GM19351 (cell line): ENCODE results near the gene FLAD1.

Experiments
- ATAC-seq: cut with Tn5 transposase; IDR thresholded peaks from one replicate; pipeline ENCODE4 v1.9.1; 2021; ENCODE audit warnings: mild to moderate bottlenecking, moderate library complexity; ENCODE audit not compliant: unreplicated experiment

The FLAD1 gene

DNA sequence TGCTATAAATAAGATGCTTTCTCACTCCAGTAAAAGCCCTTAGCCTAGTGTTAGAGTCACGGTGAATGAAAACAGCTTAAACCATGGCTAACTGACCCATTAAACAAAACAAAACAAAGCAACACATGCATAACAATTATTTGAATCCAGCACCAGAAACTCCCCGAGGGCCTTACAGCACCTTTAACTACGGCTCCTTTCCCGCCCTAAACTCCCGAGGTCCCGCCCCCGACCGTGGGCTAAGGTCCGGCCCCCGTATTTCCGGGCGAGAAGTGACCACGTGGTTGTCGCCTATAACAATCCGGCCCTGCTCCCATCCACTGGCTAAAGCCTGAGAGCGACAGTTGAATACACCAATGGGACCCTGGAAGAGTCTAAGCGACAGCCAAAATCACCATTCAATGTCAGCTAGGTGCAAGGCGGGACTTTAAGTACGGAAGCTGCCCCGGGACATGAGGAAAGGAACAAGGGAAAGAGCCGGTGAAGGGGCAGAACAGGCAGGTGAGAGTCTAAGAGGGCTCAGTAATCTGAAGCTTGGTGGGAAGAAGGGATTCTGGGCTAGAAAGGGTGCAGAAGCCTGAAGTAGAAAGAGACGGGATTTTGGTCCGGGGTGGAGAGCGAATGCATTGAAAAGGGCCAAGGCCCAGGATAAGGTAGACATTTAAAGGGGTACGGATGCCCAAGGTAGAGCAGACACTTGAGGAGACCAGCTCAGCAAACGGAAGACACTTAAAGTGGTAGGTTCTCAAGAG is at the start of gene FLAD1:
TSS of gene FLAD1 (plus strand) at position 448 of the 752 bp plus-strand sequence. CDS start 351 bp downstream, outside the sequence.
- ATAC-seq = peak; percentile 99

DNA sequence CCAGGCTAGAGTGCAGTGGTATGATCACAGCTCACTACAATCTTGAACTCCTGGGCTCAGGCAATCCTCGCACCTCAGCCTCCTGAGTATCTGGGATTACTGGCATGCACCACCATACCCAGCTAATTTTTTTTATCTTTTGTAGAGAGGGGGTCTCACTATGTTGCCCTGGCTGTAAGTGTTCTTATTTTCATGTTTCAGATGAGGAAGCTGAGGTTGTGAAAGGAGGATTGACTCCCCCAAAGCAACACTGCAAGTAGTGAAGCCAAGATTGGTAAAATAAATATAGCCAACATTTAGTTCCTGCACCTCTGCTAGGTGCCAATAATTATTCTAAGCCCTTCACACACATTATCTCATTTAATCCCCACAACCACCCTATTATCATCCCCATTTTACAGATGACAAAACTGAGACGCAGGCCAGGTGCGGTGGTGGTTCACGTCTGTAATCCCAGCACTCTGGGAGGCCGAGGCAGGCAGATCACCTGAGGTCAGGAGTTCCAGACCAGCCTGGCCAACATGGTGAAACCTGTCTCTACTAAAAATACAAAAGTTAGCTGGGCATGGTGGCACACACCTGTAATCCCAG is 48.7 kb upstream of the FLAD1 start:
- no peak for ATAC-seq

DNA sequence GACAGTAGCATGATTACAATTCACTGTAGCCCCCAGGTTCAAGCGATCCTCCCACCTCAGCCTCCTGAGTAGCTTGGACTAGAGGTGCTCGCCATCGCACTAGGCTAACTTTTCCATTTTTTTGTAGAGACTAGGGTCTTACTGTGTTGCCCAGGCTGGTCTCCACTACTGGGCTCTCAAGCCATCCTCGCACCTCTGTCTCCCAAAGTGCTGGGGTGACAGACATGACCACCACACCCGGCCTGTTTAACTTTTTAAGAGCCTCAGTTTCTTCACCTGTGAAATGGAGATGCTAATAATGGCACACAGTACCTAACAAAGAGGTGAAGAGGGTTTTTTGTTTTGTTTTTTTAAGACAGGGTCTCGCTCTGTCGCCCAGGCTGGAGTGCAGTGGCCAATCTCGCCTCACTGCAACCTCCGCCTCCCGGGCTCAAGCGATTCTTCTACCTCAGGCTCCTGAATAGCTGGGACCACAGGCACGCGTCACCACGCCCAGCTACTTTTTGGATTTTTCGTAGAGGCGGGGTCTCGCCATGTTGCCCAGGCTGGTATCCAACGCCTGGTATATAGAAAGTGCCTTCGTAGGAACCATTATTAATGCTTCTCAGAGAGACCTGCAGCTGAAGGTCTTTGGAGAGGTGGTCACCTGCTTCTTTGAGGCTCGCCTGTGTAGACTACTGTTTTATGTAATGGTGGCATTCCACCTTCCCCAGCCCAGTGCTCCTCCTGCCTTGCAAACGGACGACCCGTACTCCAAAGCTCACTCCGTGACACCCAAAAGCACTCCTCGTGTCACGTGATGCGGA is 47.2 kb upstream of the FLAD1 start:
- no peak for ATAC-seq

DNA sequence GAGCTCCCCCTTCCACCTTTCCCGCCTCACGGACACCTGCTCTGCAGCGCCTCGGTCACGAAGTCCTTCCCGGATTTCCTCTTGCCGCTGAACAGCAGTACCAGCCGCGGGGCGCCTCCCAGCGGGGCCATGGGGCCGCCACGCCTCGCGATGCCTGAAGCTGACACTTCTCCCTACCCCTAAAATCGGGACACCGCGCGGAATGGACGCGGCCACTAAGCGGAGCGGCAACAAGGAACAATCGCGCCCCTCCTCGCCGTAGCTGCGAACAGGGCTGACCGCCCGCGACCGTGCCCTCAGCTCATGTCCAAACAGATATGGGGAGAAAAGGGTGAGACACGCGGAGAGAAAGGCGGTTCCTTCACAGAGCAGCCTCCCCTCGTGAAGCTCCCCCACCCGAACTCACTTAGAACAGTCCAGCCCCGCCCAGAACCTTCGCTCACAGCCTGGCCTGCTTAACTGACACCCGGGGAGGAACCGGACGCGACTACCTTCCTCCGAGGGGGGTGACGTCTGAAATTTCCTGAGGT is 46.5 kb upstream of the FLAD1 start, which contains the start of gene PMVK:
TSS of gene PMVK (minus strand) at position 165 of the 530 bp plus-strand sequence. CDS start at position 131, 34 bp downstream.
- peak; percentile 66 for ATAC-seq

DNA sequence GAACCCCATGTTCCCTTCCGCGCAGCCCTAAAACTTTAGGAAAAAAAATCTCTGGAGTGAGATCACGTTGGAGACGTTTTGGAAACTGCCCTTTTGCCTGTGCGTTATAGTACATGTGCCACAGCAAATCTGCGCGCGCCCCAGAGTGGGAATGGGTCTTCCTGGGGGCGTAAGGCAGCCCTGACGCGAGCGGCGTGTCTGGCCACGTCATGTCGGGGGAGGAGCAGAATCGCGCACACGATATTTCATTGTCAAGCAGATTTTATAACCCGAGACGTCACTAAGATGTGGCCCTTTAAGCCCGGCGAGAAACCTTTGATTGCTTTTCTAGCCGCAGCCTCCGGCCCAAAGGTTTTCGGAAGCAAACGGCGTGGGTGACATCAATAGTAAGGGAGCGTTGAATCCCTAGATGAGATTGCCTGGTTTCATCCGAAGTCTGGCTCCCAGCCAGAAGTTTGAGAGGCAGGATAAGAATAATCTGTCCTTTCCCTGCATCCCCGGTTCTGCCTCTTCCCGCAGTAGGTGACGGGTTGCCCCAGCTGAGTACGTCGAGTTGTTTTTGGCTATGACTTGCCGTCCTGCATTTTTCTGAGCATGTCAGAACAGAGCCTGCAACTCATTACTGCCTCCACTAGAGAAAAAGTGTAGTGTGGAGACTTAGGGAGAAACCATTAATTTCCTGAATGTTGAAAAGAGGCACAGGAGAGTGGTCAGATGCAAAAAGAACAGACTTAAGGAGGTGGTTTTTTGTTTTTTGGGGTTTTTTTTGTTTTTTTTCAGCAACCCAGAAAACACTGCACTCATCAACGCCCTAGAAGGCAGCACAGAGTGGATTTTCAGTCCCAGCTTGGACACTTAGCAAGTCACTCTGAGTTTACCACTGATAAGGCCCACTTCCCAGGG is 45.8 kb upstream of the FLAD1 start:
- peak; percentile 60 for ATAC-seq

DNA sequence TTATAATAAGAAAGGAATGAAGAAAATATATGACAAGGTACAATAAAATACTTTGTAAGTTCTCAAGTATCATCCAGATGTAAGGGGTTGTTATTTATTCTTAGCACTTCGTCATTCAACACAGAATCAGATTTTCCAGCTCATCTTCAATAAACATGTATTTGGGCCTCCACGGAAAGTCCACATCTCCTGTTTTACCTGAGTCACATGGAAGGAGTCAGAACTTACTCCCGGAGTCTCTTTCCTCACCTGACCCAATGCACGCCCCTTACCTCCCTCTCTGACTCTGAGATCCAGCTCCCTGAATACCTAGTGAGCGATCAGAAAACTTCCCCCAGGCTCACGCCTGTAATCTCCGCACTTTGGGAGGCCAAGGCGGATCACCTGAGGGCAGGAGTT is 45.2 kb upstream of the FLAD1 start:
- ATAC-seq = no peak

DNA sequence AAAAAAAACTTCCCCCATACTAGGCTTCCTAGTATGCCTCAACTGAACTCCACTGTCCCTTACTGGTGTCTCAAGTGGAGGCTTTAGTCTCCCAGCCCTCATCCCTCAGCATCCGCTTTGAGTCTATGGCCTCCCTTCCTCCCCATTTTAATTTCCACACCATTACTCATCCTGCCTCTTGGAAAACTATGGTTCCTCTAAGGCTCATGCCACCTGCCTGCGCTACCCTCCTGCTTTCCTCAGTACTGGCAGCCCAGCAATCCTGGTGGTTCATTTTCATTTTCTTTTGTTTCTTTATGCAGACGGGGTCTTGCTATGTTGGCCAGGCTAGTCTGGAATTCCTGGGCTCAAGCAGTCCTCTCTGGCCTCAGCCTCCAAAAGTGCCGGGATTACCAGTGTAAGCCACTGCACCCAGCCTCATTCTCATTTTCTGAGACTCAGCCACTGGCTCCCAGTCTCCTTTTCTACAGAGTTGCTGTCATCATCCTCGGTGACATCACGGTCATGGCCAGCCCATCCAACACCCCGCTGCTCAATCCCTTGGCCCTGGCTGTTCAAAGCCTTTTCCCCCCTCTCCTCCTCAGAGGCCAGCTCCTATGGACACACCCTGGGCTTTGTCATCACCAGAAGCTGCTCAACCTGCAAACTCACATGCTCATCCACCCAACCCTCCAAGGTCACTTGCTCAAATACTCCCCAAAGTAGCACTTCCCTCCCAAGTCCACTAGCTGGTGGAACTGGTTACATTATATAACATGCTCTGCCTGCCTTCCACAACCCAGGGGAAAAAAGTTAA is 44.3 kb upstream of the FLAD1 start:
- no peak for ATAC-seq

DNA sequence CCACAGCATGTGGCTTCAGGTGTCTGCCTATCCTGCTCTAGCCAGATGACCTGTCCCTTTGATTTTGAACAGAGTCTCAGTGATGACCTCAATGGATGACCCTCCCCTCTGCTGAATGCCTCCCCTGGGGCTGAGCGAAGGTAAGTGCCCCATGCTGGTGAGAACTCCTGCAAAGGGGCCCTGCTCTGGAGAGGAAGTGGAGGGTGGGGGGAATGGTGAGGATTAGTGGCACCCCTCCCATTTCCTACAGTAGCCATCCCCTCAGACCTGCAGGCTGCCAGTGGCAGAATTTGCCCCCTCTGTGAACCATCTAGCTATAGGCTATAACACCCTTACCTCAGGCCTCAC is 43.0 kb upstream of the FLAD1 start:
- no peak for ATAC-seq

DNA sequence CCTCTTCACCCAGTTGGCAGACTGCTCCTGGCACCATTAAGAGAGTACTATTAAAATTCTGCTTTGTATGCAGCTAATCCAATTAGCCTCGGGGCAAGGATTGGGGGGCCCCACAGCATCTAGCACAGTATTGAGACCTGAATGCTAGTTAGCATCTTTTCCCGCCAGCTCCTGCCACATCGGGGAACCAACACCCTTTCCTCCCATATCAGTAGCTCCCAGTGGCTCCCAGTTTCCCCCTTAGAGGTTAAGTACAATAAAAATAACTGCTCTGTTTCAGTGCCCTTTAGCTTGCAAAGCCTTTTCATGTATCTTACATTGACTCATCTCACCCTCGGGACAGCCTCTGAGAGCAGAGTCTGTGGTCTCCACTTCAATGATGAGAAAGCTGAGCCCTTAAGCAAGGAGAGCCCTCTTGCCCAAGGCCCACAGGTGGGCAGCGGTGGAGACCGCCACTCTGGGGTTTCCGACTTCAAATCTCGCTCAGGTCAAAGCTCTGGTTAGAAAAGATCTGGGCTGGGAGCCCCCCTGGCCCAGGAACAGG is 42.4 kb upstream of the FLAD1 start:
- ATAC-seq = no peak

DNA sequence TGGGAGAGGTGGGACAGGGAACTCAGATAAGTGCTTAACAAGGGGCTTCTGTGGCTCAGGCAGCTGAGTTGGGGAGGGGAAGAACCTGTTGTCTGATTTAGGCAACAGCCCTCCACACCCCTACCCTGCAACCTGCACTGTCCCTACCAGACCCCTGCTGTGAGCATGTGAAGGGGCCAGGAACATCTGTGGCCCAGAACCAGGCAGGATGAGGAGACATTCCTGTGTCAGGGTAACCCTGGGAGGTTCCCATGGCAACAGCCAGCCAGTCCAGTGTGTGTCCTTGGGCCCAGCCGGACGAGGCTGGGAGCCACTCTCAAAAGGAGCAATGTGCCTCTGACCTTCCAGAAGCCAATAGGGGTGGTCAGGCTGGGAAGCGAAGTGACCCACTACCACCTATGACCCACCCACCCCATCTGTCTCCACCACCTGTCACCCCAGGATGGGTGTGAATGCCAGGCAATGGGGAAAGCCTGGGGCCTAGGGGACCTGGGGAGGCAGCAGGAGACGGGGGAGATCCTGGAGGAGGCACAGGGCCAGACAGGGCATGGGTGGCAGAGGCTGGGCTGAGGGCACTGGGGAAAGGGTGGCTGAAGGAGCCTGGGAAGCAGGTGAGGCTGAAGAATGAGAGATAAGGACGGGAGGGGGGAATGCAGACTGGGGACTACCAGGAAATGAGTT is 41.7 kb upstream of the FLAD1 start:
- no peak for ATAC-seq

DNA sequence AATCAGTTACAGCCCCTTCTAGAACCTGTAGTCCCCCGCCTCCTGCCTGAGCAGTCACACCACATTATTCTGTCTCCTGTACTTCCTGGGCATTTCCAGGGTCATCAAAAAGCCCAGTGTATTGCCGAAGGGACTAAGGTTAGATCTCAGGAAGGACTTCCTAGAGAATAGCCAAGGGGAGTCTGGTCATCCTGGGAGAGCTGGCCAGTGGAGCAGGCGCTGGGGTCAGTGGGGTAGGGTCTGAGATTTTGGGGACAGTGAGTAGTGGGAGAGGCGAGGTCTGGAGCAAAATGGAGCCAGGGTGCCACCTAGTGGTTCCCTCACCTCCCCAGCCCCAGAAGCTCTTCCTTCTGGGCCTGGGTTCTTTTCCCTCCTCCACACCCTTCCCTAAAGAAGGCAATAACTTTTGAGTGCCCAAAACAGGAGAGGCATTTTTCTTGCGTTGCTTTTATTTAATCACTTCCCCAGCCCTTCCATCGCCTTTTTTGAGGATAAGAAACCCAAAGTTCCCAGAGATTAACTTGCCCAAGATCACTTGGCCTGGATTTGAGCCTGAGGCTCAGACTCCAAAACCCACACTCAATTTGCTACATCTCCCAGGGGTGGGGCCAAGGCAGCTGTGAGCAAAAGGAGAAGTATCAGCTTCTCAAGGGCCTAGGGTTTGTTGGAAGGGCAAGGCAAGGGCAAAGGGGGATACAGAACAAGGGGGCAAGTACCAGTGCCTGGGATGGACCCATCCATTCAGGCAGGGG is 39.3 kb upstream of the FLAD1 start:
- ATAC-seq = no peak

DNA sequence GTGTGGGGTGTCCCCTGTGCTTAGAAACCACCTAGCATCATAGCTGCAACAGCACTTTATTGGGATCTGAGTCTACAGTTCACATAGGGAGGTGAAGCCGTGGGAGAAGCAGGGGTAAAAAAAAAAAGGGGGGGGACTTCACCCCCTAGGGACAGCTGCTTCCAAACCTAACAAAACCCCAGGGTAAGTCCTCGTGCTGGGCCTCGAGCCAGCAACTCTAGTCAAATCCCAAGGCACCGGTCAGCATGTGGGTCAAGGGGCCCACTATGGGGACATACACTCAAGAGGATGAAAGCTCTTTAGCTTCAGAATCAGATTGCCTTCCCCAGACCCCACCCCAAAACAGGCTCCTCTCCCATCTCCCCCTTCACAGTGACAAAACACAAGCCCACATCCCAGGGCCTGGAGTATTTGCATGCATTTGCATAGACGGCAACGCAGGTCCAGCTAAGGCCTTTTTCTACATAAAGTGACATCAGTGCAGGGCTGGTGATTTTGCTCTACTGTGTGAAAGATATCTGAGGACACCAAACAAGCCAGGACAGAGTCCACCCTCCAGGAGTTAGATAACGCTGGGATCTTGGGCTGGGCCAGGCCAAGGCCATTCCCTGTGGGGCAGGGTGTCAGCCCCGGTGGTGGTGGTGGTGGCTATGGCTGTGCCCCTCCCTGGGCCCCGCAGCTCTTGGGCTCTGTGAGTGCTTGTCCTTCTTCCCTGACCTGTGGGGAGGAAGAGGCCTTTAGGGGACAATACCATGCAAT is 38.6 kb upstream of the FLAD1 start:
- no peak for ATAC-seq

DNA sequence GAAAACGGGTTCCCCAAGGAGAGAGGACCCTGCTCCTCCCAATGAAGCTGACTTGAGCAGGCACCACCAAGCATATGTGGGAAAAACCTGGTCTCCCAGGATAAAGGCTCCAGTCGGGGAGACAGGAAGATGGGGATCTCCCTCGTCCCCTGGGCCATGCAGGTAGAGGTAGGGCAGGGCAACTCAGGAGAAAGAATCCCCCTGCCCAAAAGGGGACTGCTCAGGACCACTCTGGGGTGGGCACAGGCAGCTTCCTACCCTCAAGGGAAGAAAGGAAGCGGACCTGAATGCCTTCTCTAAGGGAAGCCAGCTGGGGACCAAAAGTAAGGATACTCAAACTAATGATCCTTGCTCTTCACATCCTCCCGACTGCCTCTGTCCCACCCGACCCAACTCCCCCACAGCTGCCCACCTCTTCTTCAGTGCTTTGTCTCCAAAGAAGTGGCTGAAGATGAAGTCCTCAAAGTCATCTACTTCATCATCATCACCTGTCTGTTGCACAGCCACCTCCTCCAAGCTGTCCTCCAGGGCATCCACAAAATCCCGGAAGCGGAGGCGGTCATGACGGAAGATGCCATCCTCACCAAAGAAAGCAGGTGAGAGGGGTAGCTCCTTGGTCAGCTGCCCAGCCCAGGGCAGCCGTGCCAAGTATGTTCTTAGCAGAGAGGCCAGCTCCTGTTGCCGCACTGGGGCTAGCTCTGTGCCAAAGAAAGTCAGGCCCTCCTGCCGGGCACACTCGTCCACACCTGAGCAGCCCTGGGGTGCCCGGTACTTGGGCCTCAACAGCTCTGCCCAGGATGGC is 37.8 kb upstream of the FLAD1 start:
- no peak for ATAC-seq

DNA sequence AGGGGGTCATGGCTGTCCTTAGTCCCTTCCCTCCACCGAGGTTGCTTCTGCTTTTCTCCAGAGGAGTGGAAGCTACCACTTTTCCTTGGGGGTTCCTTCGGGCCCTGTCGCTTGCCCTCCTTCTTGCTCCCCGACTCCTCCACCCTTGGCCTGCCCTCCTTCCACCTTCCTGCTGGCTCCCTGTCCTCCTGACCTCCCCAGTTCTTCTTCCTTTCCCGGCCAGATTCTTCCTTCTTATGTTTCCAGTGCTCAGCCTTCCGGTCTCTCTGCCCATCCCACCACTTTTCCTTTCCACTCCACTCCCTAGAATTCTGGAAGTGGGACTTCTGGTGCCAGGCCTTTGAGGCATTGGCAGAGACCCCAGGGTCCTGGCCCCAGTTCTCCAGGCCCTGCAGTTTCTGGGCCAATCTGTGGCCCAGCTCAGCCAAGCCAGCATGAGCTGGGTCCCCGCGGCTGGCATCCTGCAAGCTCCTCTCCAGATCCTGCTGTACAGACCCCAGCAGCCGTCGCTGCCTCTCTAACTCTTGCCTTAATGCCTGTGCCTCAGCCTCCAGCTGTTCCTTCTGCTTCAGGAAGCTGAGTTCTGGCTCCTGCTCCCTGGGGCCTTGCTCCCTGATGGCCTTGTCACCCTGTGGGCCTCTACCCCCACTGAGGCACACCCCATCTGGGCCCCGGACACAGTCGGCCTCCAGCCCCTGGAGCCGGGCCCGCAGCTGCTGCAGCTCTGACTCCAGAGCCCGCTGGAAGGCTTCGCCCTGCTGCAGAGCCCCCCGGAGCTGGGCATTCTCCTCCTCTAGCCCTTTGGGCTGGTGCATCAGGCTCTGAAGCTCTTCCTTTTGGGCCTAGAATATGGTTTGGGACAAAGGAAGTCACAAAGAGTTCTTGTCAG is 36.9 kb upstream of the FLAD1 start:
- no peak for ATAC-seq

DNA sequence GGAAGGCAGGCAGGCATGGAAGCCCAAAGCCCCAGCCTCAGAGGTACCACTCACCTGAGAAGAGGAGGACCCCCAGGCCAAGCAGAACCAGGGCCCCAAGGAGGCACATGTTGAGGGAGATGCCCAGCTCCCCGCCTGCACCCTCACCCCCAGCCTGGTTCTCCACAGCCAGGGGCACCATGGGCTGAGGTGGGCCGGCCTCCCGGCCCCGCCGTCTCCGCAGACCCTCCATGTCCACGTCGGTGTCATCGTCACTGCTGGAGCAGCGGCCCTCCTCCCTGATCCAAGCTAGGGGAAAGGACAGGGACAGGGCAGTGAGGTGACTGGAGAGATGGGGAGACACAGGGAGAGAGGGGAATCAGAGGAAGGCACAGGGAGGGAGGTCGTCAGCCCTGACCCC is 35.1 kb upstream of the FLAD1 start:
- no peak for ATAC-seq
